ENCODE measurements around the gene PTPRE. TPM values are rescaled to one million over a fixed set of nuclear protein-coding genes. Genes with fewer than 3 reads are reported as not detected.

Gene PTPRE
- total RNA-seq, 1 donor from 2014 or later = 13.8 TPM

- Histone ChIP-seq H3K9me3 (replicated peaks) (no peaks in the 10 kb centered on the region), H3K4me1 (peaks cover 40% of the 10 kb centered on the region), H3K27ac (replicated peaks) (peak overlapping the region; percentile 75), H3K36me3 (peaks cover 24% of the 10 kb centered on the region), H3K4me3 (no peak overlapping the region), H3K27me3 (ENCODE audit: low read depth) (no peaks in the 10 kb centered on the region)
- DNase-seq = no peak
- intact Hi-C loops (cut with micrococcal nuclease) = loop anchor here (10.0 kb wide), 2 partner anchors 47 to 157 kb away; partner anchors contain the start of gene PTPRE
- TF ChIP-seq CTCF (IDR thresholded peaks at IDR 0.05; ENCODE audit: borderline replicate concordance) = no peak
Measured at GRCh38 chr10:128061306-128062300, 154.7 kb downstream of the PTPRE start.

GRCh38 chr10:128062331-128062880 lies 155.5 kb downstream of the PTPRE start:
- Histone ChIP-seq H3K4me3 (peak overlapping the region; percentile 22), H3K36me3 (peaks cover 25% of the 10 kb centered on the region), H3K27ac (replicated peaks) (peak overlapping the region; percentile 75), H3K27me3 (ENCODE audit: low read depth) (no peaks in the 10 kb centered on the region), H3K9me3 (replicated peaks) (no peaks in the 10 kb centered on the region), H3K4me1 (peaks cover 40% of the 10 kb centered on the region)
- intact Hi-C loops (cut with micrococcal nuclease) = loop anchor here (10.0 kb wide), 2 partner anchors 48 to 158 kb away; partner anchors contain the start of gene PTPRE
- TF ChIP-seq CTCF (IDR thresholded peaks at IDR 0.05; ENCODE audit: borderline replicate concordance) = no peak
- DNase-seq = no peak

GRCh38 chr10:128062881-128063563 lies 156.1 kb downstream of the PTPRE start:
- TF ChIP-seq CTCF (IDR thresholded peaks at IDR 0.05; ENCODE audit: borderline replicate concordance) = no peak
- Histone ChIP-seq H3K4me3 (peak overlapping the region; percentile 22), H3K4me1 (peaks cover 40% of the 10 kb centered on the region), H3K27ac (replicated peaks) (peak overlapping the region; percentile 75), H3K36me3 (peaks cover 31% of the 10 kb centered on the region), H3K9me3 (replicated peaks) (no peaks in the 10 kb centered on the region), H3K27me3 (ENCODE audit: low read depth) (no peaks in the 10 kb centered on the region)
- intact Hi-C loops (cut with micrococcal nuclease) = loop anchor here (10.0 kb wide), 2 partner anchors 48 to 158 kb away; partner anchors contain the start of gene PTPRE
- no peak for DNase-seq

- no peaks in the 10 kb centered on the region for H3K9me3 ChIP-seq (replicated peaks)
- no peak overlapping the region for H3K4me3 ChIP-seq
- H3K27ac ChIP-seq (replicated peaks) = peak overlapping the region; percentile 75
- intact Hi-C loops (cut with micrococcal nuclease) = loop anchor here (10.0 kb wide), 2 partner anchors 49 to 159 kb away; partner anchors contain the start of gene PTPRE
- TF ChIP-seq CTCF (IDR thresholded peaks at IDR 0.05; ENCODE audit: borderline replicate concordance) = no peak
- H3K27me3 ChIP-seq (ENCODE audit: low read depth) = no peaks in the 10 kb centered on the region
- no peak for DNase-seq
- peaks cover 37% of the 10 kb centered on the region for H3K36me3 ChIP-seq
- H3K4me1 ChIP-seq = peaks cover 40% of the 10 kb centered on the region
Measured at GRCh38 chr10:128063736-128064107, 156.8 kb downstream of the PTPRE start.
